ENCODE results near the gene CYSLTR2. TPM values are rescaled to one million over a fixed set of nuclear protein-coding genes. Genes with fewer than 3 reads are reported as not detected.

The CYSLTR2 gene
- total RNA-seq, 2 donors from 2014 or later = 4.1 to 6.3 TPM

- Histone ChIP-seq H3K27me3 (no peaks in the 10 kb centered on the region), H3K27ac (no peak overlapping the region), H3K36me3 (no peaks in the 10 kb centered on the region), H3K4me1 (peaks cover 0 to 15% of the 10 kb centered on the region in 2 donors), H3K9me3 (no peaks in the 10 kb centered on the region), H3K4me3 (no peak overlapping the region)
- TF ChIP-seq CTCF (IDR thresholded peaks at IDR 0.05) = no peak
- DNase-seq (ENCODE audit: low spot score) = no peak
Observed at GRCh38 chr13:48729856-48730255, 76.1 kb downstream of the CYSLTR2 start.

- Histone ChIP-seq H3K27ac (no peak overlapping the region), H3K27me3 (no peaks in the 10 kb centered on the region), H3K4me1 (peaks cover 0 to 15% of the 10 kb centered on the region in 2 donors), H3K36me3 (no peaks in the 10 kb centered on the region), H3K9me3 (no peaks in the 10 kb centered on the region), H3K4me3 (no peak overlapping the region)
- no peak for TF ChIP-seq CTCF (IDR thresholded peaks at IDR 0.05)
- no peak for DNase-seq (ENCODE audit: low spot score)
Observed at GRCh38 chr13:48731001-48731658, 77.4 kb downstream of the CYSLTR2 start.

GRCh38 chr13:48731957-48732569, 78.3 kb downstream of the CYSLTR2 start:
- peak in 1 of 2 donors; percentile 67 for TF ChIP-seq CTCF (IDR thresholded peaks at IDR 0.05)
- Histone ChIP-seq H3K4me3 (no peak overlapping the region), H3K9me3 (no peaks in the 10 kb centered on the region), H3K27ac (peak overlapping the region in 1 of 2 donors; percentile 21), H3K27me3 (no peaks in the 10 kb centered on the region), H3K36me3 (no peaks in the 10 kb centered on the region), H3K4me1 (peaks cover 0 to 11% of the 10 kb centered on the region in 2 donors)
- DNase-seq (ENCODE audit: low spot score) = no peak

- H3K4me3 ChIP-seq = no peak overlapping the region
- TF ChIP-seq CTCF (IDR thresholded peaks at IDR 0.05) = no peak
- DNase-seq (ENCODE audit: low spot score) = no peak
- peaks cover 0 to 20% of the 10 kb centered on the region in 2 donors for H3K4me1 ChIP-seq
- no peaks in the 10 kb centered on the region for H3K27me3 ChIP-seq
- no peaks in the 10 kb centered on the region for H3K9me3 ChIP-seq
- no peaks in the 10 kb centered on the region for H3K36me3 ChIP-seq
- no peak overlapping the region for H3K27ac ChIP-seq
Observed at GRCh38 chr13:48733739-48734335, 80.1 kb downstream of the CYSLTR2 start.

- H3K4me1 ChIP-seq = peaks cover 0 to 33% of the 10 kb centered on the region in 2 donors
- no peak for TF ChIP-seq CTCF (IDR thresholded peaks at IDR 0.05)
- no peaks in the 10 kb centered on the region for H3K9me3 ChIP-seq
- H3K36me3 ChIP-seq = no peaks in the 10 kb centered on the region
- no peak overlapping the region for H3K4me3 ChIP-seq
- H3K27ac ChIP-seq = no peak overlapping the region
- H3K27me3 ChIP-seq = no peaks in the 10 kb centered on the region
- DNase-seq (ENCODE audit: low spot score) = no peak
Observed at GRCh38 chr13:48735571-48735970, 81.8 kb downstream of the CYSLTR2 start.

Measured in right atrium auricular region (tissue), 2 donors.